ENCODE data around the gene RFX4.

- TF ChIP-seq EZH2 (optimal IDR thresholded peaks at IDR 0.05; ENCODE audit: low read depth, low read length) (no peak), CTCF (IDR thresholded peaks at IDR 0.05; ENCODE audit: low read length) (no peak)
Observed at GRCh38 chr12:106586278-106586802, 3.5 kb downstream of the RFX4 start.

All from MM.1S (cell line).